AG10803 (cell line): ENCODE measurements around the gene SATB1.

Experiments used
- DNase-seq: peaks from one replicate; pipeline ENCODE4 v3.0.0; 2010; ENCODE audit warnings: low read depth
- H3K4me3 ChIP-seq: 2 replicates; pipeline ENCODE4 v1.5.1; 2011; ENCODE audit warnings: mild to moderate bottlenecking, low read length, control low read depth
- TF ChIP-seq, protein P1 (sequence below): conservative IDR thresholded peaks from 2 replicates; pipeline ENCODE4 v1.5.1; 2011; ENCODE audit warnings: mild to moderate bottlenecking, low read length, control low read depth, inconsistent platforms

SATB1 gene

DNA sequence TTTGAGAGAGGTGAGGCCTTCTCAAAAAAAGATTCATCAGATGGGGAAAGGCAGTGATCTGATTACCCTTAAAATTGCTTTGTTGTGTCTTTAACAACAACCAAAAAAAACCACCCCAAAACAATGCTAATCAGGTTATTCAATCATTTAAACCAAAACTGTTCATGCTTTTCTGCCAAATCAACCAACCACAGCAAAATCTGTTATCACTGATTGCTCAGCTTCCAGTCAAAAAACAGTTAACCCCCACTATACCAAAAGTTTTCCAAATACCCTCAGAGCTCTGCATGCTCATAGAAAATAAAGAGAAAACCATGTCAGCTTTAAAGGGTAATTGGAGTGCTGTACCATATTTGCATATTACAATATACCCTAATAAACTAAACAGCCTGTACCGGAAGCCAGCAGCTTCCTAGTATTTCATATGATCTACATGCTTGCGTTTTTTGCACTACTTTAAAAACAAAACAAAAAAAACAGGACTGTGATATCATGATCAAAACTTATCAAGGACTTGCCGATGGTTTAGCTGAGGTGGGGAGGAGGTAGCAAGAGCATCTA, 22.8 kb downstream of the SATB1 start:
- H3K4me3 ChIP-seq: no peak overlapping the region
- DNase-seq: no peak
- TF ChIP-seq, protein P1, sequence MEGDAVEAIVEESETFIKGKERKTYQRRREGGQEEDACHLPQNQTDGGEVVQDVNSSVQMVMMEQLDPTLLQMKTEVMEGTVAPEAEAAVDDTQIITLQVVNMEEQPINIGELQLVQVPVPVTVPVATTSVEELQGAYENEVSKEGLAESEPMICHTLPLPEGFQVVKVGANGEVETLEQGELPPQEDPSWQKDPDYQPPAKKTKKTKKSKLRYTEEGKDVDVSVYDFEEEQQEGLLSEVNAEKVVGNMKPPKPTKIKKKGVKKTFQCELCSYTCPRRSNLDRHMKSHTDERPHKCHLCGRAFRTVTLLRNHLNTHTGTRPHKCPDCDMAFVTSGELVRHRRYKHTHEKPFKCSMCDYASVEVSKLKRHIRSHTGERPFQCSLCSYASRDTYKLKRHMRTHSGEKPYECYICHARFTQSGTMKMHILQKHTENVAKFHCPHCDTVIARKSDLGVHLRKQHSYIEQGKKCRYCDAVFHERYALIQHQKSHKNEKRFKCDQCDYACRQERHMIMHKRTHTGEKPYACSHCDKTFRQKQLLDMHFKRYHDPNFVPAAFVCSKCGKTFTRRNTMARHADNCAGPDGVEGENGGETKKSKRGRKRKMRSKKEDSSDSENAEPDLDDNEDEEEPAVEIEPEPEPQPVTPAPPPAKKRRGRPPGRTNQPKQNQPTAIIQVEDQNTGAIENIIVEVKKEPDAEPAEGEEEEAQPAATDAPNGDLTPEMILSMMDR: no peak

DNA sequence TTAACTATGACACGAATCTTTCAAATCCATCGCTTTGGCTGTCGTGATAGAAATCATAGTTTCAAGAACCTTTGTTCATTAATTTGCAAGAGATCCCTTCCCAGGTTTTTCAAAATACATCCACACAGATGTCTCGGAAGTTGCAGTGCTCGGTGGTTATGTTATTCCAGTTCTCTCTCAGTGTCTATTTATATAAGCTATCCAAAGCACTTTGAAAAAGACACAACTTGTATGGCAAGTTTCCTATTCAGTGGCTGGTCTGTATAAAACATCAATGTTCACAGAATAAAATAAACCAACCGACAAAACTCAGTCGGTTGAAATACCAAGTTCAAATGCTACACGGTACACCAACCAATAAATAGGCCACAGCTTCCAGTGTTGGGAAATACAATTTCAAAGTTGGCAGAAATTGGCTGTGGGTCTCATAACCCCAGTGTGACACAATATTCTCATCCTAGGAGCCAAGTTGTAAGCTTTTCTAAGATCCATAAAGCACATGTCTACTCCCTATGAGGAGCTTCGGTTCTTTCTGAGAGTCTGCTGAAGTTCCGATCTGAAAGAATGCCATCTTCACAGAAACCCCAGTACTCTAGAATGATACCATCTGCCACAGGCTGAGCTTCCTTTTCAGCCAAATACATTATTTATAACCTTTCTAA, 23.7 kb downstream of the SATB1 start:
- TF ChIP-seq, protein P1: no peak
- no peak overlapping the region for H3K4me3 ChIP-seq
- DNase-seq: no peak

DNA sequence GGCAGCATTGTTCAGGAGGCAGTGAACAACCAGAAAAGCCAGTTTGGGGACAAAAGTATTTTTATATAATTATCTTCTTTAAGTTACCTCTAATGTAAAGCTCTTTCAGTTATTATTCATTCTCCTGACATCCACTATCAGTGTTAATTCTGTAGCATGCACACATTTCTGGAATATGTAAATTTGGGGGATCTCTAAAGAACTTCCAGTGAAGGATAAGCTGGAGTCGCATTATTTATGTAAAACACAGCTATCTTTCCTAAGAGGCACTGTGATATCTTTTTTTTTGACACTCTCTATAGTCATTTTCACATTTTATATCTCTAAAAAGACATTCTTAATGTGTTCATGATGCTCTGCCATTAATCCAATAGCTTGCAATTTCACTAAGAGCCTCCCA, 26.7 kb downstream of the SATB1 start:
- no peak for DNase-seq
- TF ChIP-seq, protein P1: no peak
- H3K4me3 ChIP-seq: no peak overlapping the region

DNA sequence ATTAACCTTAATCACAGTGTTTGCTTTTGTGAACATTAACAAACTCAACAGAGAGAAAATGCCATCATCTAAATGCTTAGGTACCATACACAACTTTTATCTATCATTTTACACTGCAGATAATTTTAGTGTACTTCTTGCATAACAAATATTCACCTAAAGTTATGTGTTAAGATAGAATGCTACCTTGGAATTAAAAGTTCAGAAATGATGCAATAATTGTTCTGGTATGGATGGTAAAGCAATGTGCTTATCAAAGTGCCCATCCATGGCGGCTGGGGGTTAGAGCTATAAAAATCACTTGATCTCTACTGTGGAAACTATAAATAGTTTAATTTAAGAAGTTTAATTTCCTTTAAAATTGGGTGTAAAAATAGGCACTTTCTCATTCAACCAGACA, 28.7 kb downstream of the SATB1 start:
- no peak for DNase-seq
- no peak overlapping the region for H3K4me3 ChIP-seq
- TF ChIP-seq, protein P1: no peak

DNA sequence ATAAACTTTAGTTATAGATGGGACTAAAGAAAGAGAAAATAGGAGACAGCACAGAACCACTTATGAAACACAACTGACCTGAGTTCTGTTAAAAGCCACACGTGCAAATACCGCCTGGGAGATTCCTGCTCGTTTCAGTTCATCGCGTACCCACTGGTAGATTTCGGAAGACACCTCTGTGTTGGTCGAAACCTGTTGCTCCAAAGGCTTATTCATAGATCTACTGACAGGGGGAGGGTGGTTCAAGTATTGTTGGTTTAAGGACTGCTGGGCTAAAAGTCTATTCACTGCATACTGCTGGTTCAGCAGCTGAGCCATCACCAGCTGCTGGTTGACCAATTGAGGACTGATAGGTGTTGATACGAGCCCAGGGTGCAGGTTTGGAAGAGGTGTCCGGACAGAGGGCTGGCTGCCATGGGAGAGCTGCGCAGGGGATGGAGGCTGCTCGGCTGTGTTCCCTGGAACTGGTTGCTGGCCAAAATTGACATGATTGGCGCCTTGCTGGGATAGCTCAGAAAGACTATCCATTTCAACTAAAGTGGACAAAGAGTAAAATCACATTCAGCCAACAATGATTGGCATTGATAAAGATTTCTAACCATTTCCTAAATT, 30.6 kb downstream of the SATB1 start:
- no peak for DNase-seq
- no peak overlapping the region for H3K4me3 ChIP-seq
- TF ChIP-seq, protein P1: no peak

DNA sequence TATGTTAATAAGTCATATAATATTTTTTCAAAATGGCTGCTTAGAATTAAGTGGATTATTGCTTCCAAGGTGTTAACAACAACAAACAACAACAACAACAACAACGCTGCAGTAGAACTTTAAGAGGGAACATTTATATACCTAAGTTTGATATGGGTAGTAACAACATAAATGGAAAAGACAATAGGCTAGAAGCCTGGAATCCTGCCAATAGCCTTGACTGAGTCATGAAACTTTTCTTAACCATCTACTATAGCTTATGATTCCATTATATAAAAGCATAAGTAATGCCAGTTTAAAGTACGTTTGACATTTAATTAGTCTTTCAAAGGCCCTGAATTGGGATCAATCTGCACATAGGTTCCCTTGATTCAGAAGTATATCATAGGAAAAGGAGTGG, 31.2 kb downstream of the SATB1 start:
- DNase-seq: peak; percentile 11
- TF ChIP-seq, protein P1: no peak
- H3K4me3 ChIP-seq: no peak overlapping the region
